HepG2 (cell line): ENCODE results near the gene CKAP2L. TPM values are rescaled to one million over a fixed set of nuclear protein-coding genes. Genes with fewer than 3 reads are reported as not detected.

Experiments used
- KLF15 ChIP-seq: sonication (generic); formaldehyde crosslinking; IDR thresholded peaks from 2 replicates; pipeline ENCODE4 v1.8.1; 2023; ENCODE audit warnings: borderline replicate concordance, mild to moderate bottlenecking, inconsistent platforms, missing genetic modification reagents, mixed read lengths
- MLLT10 ChIP-seq: sonication (generic); formaldehyde crosslinking; IDR thresholded peaks from 2 replicates; pipeline ENCODE4 v1.4.0; 2020; ENCODE audit warnings: missing genetic modification reagents
- POLR2G ChIP-seq: fragments of 200-400 bp; formaldehyde crosslinking; IDR thresholded peaks from 2 replicates; pipeline ENCODE4 v1.6.1; 2018; ENCODE audit warnings: mild to moderate bottlenecking, low read depth, low read length, moderate library complexity
- ZBTB3 ChIP-seq: sonication (generic); formaldehyde crosslinking; IDR thresholded peaks from 2 replicates; pipeline ENCODE4 v1.4.0; 2020; ENCODE audit warnings: low read depth, mild to moderate bottlenecking, moderate library complexity, missing genetic modification reagents, borderline replicate concordance
- polyA plus RNA-seq, 8 experiments: library from polyadenylated mRNA; depleted of rRNA in 3 of 8; stranded (reverse) in 7 of 8; unstranded in 1 of 8; fragments of >200 nt; fragmentation: Illumina TruSeq in 4 of 8; extraction: Trizol in 4 of 8; gene quantifications; 2 replicates each; pipeline versions ENCODE4 v1.2.1 to v1.2.3, GENCODE V29; 2011 to 2016; ENCODE audit warnings: low read depth in 4 of 8, missing spikeins in 1 of 8, mixed read lengths in 1 of 8; ENCODE audit not compliant: insufficient read depth in 1 of 8
- total RNA-seq, 5 experiments: library from RNA; depleted of rRNA; stranded (reverse); fragments of >200 nt; fragmentation: Illumina TruSeq; extraction: Trizol; gene quantifications; 2 replicates each; pipeline ENCODE4 v1.2.3, GENCODE V29; 2016; ENCODE audit warnings: low read depth in 1 of 5
- TF ChIP-seq, protein P1 (sequence below): sonication (generic); formaldehyde crosslinking; IDR thresholded peaks from 2 replicates; pipeline ENCODE4 v1.5.1; 2020; ENCODE audit warnings: missing genetic modification reagents, mild to moderate bottlenecking, borderline replicate concordance
- TF ChIP-seq, protein P2 (sequence below): sonication (generic); formaldehyde crosslinking; IDR thresholded peaks from 2 replicates; pipeline ENCODE4 v1.5.0; 2020; ENCODE audit warnings: mild to moderate bottlenecking, missing genetic modification reagents
- TF ChIP-seq, protein P3 (sequence below): sonication (generic); formaldehyde crosslinking; IDR thresholded peaks from 2 replicates; pipeline ENCODE4 v1.4.0; 2020; ENCODE audit warnings: missing genetic modification reagents
- TF ChIP-seq, protein P4 (sequence below): sonication (generic); formaldehyde crosslinking; IDR thresholded peaks from 2 replicates; pipeline ENCODE4 v1.8.0; 2022; ENCODE audit warnings: mild to moderate bottlenecking, missing genetic modification reagents

The CKAP2L gene
- total and polyA plus RNA-seq, 2 of the 13 experiments (the other 11 are each of a cell fraction or from before 2014, with no cell fraction given) = 7.1 to 9.5 TPM

DNA sequence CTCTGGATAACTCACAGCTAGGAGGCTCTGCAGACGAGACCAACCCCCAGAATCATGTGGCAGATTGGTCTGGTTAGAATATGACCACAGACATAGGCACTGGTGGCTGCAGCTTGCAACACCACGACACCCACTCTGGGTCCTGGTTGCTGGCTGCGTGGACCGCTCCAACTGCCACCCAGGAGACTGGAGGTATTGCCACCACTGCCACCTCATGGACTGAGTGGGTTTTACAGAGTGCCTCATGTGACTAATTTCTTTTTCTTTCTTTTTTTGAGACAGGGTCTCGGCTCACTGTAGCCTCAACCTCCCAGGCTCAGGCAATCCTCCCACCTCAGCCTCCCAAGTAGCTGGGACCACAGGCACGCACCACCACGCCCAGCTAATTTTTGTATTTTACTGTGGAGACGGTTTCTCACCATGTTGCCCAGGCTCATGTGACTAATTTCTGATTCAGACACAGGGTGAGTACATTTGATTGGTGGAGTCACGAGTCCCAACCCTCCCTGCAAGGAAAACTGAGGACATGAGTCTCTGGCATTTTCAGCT is 73.5 kb downstream of the CKAP2L start (continued):
- TF ChIP-seq, protein P1, sequence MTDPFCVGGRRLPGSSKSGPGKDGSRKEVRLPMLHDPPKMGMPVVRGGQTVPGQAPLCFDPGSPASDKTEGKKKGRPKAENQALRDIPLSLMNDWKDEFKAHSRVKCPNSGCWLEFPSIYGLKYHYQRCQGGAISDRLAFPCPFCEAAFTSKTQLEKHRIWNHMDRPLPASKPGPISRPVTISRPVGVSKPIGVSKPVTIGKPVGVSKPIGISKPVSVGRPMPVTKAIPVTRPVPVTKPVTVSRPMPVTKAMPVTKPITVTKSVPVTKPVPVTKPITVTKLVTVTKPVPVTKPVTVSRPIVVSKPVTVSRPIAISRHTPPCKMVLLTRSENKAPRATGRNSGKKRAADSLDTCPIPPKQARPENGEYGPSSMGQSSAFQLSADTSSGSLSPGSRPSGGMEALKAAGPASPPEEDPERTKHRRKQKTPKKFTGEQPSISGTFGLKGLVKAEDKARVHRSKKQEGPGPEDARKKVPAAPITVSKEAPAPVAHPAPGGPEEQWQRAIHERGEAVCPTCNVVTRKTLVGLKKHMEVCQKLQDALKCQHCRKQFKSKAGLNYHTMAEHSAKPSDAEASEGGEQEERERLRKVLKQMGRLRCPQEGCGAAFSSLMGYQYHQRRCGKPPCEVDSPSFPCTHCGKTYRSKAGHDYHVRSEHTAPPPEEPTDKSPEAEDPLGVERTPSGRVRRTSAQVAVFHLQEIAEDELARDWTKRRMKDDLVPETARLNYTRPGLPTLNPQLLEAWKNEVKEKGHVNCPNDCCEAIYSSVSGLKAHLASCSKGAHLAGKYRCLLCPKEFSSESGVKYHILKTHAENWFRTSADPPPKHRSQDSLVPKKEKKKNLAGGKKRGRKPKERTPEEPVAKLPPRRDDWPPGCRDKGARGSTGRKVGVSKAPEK = peak; percentile 24; the same call in 1 of the 2 replicates
- TF ChIP-seq MLLT10 (no peak), ZBTB3 (no peak), KLF15 (CRISPR knock-in tag) (no peak), POLR2G (no peak)
- TF ChIP-seq, protein P2, sequence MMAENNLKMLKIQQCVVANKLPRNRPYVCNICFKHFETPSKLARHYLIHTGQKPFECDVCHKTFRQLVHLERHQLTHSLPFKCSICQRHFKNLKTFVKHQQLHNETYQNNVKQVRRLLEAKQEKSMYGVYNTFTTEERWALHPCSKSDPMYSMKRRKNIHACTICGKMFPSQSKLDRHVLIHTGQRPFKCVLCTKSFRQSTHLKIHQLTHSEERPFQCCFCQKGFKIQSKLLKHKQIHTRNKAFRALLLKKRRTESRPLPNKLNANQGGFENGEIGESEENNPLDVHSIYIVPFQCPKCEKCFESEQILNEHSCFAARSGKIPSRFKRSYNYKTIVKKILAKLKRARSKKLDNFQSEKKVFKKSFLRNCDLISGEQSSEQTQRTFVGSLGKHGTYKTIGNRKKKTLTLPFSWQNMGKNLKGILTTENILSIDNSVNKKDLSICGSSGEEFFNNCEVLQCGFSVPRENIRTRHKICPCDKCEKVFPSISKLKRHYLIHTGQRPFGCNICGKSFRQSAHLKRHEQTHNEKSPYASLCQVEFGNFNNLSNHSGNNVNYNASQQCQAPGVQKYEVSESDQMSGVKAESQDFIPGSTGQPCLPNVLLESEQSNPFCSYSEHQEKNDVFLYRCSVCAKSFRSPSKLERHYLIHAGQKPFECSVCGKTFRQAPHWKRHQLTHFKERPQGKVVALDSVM = peak; percentile 94
- TF ChIP-seq, protein P3, sequence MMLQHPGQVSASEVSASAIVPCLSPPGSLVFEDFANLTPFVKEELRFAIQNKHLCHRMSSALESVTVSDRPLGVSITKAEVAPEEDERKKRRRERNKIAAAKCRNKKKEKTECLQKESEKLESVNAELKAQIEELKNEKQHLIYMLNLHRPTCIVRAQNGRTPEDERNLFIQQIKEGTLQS (CRISPR knock-in tag) = no peak
- TF ChIP-seq, protein P4, sequence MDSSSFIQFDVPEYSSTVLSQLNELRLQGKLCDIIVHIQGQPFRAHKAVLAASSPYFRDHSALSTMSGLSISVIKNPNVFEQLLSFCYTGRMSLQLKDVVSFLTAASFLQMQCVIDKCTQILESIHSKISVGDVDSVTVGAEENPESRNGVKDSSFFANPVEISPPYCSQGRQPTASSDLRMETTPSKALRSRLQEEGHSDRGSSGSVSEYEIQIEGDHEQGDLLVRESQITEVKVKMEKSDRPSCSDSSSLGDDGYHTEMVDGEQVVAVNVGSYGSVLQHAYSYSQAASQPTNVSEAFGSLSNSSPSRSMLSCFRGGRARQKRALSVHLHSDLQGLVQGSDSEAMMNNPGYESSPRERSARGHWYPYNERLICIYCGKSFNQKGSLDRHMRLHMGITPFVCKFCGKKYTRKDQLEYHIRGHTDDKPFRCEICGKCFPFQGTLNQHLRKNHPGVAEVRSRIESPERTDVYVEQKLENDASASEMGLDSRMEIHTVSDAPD (CRISPR knock-in tag) = 0 out of 2 replicates have a peak, but pooled peaks have one; percentile 34
